Lower lobe of right lung (tissue), 2 donors: ENCODE results near the gene PSME4. TPM values are rescaled to one million over a fixed set of nuclear protein-coding genes. Genes with fewer than 3 reads are reported as not detected.
A peak's percentile ranks its signal among the peaks of the same experiment; 100 is the strongest.
"Not testable (repeated sequence)": the region's sequence is repeated elsewhere in the genome, so short reads cannot be mapped to it uniquely, and the experiment has no call there.

Experiments
- ATAC-seq, 2 donors: fragments of 200-7000 bp; cut with Tn5 transposase; one replicate each; pipeline ENCODE4 v1.9.1; 2020 to 2022; ENCODE audit warnings: mild to moderate bottlenecking in 2 of 2, moderate library complexity in 2 of 2
- DNase-seq: peaks from one replicate; pipeline ENCODE4 v3.0.0-alpha.2; 2020
- H3K27ac ChIP-seq: fragments of 200-600 bp; one replicate; pipeline ENCODE4 v1.8.0; 2022
- H3K27me3 ChIP-seq: fragments of 200-600 bp; one replicate; pipeline ENCODE4 v1.8.0; 2022; ENCODE audit warnings: low read depth
- H3K36me3 ChIP-seq: fragments of 200-600 bp; one replicate; pipeline ENCODE4 v1.8.0; 2022; ENCODE audit warnings: mild to moderate bottlenecking
- H3K4me1 ChIP-seq: fragments of 200-600 bp; one replicate; pipeline ENCODE4 v1.8.0; 2022
- H3K4me3 ChIP-seq: fragments of 200-600 bp; one replicate; pipeline ENCODE4 v1.8.0; 2022; ENCODE audit warnings: mild to moderate bottlenecking
- H3K9me3 ChIP-seq: fragments of 200-600 bp; one replicate; pipeline ENCODE4 v1.8.0; 2022
- CTCF ChIP-seq: fragments of 200-600 bp; IDR thresholded peaks from one replicate; pipeline ENCODE4 v1.8.0; 2022; ENCODE audit warnings: antibody characterized with exemption, mild to moderate bottlenecking
- intact Hi-C: fragments of 100-400 bp; cut with DNase I; formaldehyde crosslinking; loops from one replicate; pipeline ENCODE4 v1.11.0; 2022
- total RNA-seq: library from RNA; stranded (reverse); fragmentation: NEBNext Ultra II Directional; extraction: Animal tissue kit (Norgen Biotek cat#: 25700); gene quantifications from one replicate; pipeline ENCODE4 v1.2.1, GENCODE V29; 2021
- donor health status: DM: no; HTN: yes; CAD: no; lungs with severe emphysema.

Gene PSME4
- total RNA-seq, 1 donor from 2014 or later, result 42.9 TPM

- TF ChIP-seq CTCF, result peak; percentile 26
- H3K4me3 ChIP-seq, H3K4me1 ChIP-seq, intact Hi-C loops, H3K27ac ChIP-seq, H3K27me3 ChIP-seq, DNase-seq, H3K9me3 ChIP-seq, ATAC-seq: not testable (repeated sequence)
- H3K36me3 ChIP-seq, result peaks cover 14% of the 10 kb centered on the region
Observed at GRCh38 chr2:53823639-53824038, 147.2 kb downstream of the PSME4 start.

- Histone ChIP-seq H3K27me3 (no peaks in the 10 kb centered on the region), H3K4me3 (no peak overlapping the region), H3K27ac (no peak overlapping the region), H3K36me3 (peaks cover 32% of the 10 kb centered on the region), H3K9me3 (no peaks in the 10 kb centered on the region), H3K4me1 (peaks cover 6% of the 10 kb centered on the region)
- TF ChIP-seq CTCF, result no peak
- DNase-seq (no peak), ATAC-seq (no peak)
- intact Hi-C loops, result no loop called here
Observed at GRCh38 chr2:53821810-53822209, 149.0 kb downstream of the PSME4 start.

- ATAC-seq (peak in 1 of 2 donors; percentile 54), DNase-seq (no peak)
- H3K27me3 ChIP-seq, result no peaks in the 10 kb centered on the region
- intact Hi-C loops, result no loop called here
- H3K27ac ChIP-seq, result no peak overlapping the region
- no peaks in the 10 kb centered on the region for H3K9me3 ChIP-seq
- no peak overlapping the region for H3K4me3 ChIP-seq
- peaks cover 43% of the 10 kb centered on the region for H3K36me3 ChIP-seq
- H3K4me1 ChIP-seq, result no peaks in the 10 kb centered on the region
- TF ChIP-seq CTCF, result no peak
Observed at GRCh38 chr2:53820711-53821110, 150.1 kb downstream of the PSME4 start.

GRCh38 chr2:53820048-53820447 lies 150.7 kb downstream of the PSME4 start:
- Histone ChIP-seq H3K9me3 (no peaks in the 10 kb centered on the region), H3K27ac (no peak overlapping the region), H3K4me1 (no peaks in the 10 kb centered on the region), H3K4me3 (no peak overlapping the region), H3K27me3 (no peaks in the 10 kb centered on the region), H3K36me3 (peaks cover 50% of the 10 kb centered on the region)
- ATAC-seq (no peak), DNase-seq (no peak)
- TF ChIP-seq CTCF, result no peak
- intact Hi-C loops, result no loop called here

- Histone ChIP-seq H3K9me3 (no peaks in the 10 kb centered on the region), H3K4me3 (no peak overlapping the region), H3K27ac (no peak overlapping the region), H3K4me1 (no peaks in the 10 kb centered on the region), H3K27me3 (no peaks in the 10 kb centered on the region), H3K36me3 (peaks cover 54% of the 10 kb centered on the region)
- no peak for ATAC-seq
- intact Hi-C loops, result no loop called here
- no peak for TF ChIP-seq CTCF
- no peak for DNase-seq
Observed at GRCh38 chr2:53819634-53820033, 151.2 kb downstream of the PSME4 start.
